IPS DF 4.7 (cell line): ENCODE measurements around the gene MYBBP1A.

Experiments used
- DNase-seq: peaks from one replicate; pipeline ENCODE4 v3.0.0-alpha.2; 2013; ENCODE audit warnings: low spot score; ENCODE audit errors: extremely low read depth

The MYBBP1A gene

DNA sequence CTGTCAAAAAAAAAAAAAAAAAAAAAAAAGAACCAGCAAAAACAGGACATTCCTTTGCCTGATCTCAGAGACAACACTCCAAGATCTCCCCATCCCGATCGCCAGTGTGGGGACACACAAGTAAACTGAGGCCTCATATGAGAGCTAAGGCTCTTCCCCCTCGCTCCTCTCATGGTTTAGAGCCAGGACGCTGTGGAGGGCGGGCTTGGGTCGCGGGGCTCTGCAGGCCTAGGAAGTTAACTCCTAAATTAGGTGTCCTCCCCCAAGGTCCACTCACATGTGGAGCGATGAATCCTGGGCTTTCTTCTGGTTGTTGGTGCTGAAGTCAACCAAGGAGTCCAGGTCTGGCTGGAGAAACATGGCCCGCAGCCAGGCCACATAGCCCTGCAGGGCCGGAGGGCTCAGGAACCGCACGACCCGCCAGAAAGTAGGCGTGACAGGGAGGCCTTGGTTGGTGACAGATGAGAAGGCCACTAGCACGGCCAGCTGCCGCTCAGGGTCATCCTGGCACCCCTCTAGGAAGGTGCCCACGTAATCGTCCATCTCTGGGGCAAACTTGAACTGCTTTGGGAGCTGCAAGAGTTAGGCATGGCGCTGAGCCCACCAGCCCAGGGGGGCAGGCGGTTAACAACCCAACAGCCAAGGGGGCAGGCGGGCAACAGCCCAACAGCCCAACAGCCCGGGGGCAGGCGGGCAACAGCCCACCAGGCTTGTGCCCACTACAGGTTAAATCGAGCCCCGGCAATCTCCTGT is 5.2 kb downstream of the MYBBP1A start:
- DNase-seq: no peak

DNA sequence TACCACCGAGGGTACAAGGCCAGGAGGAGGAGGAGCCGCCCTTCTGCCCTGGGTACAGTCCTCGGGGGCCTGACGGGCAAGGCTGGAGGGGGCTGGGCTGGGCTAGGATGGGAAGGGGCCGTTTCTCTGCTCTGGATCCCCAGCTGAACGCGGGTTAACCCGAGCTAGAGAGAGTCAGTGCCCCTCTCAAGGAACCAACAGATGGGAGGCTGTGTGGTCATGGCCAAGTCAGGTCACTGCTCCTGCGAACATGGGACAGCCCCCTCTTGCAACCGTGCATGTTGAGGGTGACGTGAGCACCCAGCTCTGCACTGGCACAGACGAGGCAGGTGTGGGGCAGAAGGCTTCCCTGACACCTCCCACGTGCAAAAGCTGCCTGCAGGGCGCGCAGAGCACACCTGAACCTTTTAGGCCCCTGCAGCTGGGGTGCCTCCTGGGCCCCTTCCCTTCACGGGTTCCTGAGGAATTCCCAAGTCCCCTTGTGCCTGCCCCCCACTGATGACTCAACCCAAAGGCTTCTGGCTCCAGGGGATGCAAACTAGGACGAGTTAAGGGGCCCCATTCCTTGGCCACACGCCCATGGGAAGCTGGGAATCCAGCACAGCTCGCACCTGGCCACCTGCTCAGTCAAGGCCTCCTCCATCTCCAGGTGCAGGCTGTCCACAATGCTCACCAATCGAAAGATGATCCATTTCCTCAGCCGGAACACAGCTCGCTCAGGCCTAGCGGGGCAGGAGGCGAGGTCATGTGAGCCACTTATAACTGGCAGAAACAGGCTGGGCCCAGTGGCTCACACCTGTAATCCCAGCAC is 6.3 kb downstream of the MYBBP1A start:
- no peak for DNase-seq

DNA sequence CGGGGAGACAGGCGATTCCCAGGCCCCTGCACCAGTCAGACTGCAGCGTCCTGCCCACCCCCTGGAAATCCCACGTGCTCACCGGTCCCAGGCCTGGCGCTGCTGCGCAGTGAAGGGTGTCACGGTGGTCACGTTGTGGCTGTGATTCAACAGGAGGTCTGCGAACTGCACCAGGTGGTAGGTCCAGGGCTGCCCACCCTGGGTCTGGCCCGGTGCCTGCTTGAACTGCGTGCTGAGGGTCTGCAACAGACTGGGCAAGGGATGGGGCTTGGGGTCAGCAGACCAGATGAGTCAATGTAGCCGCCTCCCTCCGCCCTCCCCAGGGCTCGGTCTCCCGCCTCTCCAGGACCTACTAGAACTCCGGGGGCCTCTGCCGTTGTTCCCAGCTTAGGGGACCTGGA is 7.1 kb downstream of the MYBBP1A start:
- DNase-seq: no peak

DNA sequence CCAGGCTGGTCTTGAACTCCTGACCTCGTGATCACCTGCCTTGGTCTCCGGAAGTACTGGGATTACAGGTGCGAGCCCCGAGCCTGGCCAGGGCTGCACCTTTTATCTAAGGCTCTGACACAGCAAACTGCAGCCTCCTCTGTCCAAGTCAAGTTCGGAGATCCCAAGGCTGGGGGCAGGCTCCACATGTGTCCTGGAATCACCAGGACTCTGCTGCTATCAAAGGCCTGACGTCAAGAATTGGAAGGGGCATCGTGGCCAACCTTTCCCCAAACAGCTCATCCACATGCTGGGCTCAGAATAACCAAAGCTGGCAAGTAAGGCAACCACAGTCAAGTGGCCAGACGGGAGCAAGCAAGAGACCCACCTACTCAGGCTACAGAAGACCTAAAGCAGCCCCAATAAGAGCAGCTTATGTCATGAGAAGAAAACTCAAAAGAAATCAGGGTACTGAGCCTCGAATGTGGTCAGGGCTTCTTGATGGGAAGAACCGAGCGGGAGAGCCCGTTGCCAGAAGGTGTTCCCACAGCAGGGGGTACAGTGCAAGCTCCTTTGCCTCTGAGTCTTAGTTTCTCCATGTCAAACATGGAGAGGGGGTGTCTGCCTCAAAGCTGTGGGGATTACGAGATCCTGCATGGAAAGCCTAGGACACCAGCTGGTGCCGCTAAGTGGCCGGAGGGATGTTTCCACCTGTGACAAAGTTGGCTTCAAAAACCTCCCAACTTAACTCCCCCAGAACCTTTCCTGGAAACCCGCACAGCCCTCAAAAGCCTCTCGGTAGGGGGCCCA is 7.9 kb downstream of the MYBBP1A start:
- no peak for DNase-seq

DNA sequence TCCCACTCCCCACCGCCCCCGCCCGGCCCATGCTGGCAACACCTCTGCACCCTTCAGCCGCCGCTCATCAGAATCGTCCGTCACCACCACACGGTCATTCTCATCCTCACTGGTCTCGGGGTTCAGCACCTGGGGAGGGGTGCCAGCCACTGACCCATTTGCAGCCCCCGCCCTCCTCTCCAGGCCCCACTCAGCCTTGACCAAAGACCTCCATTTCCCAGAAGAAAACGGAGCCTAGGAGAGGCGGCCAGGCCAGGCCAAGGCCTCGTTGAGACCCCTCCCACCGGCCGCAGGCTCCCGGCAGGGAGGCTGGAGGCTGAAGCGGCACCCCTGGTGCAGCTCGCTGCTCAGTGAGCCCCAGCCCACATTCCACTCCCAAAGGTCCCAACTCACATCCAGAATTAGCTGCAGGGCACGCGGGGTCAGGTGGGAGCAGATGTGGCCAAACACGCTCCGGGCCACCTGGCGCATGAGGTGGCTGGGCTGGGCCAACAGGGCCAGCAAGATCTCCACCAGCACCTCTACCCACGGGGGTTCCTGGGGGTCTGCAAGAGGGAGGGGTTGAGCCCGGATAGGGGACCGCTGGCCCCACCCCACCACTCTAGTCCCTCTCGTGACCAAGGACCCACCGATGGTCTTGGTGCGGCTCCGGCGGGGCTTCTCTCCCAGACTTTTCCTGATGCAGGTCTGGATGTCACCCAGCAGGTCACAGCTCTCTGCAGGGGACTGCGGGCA is 9.8 kb downstream of the MYBBP1A start:
- DNase-seq: no peak

DNA sequence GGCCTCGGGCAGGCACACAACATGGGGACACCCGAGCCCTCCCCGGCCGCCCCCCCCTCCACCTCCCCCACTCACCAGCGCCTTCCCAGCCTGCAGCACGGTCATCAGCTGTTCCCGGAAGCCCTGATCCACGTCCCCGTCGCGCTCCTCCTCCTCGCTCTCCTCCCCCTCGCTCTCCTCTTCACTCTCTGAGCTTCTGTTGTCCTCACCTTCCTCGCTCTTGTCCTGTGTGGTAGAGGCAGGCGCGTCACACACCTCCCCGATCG is 10.3 kb downstream of the MYBBP1A start:
- DNase-seq: no peak

DNA sequence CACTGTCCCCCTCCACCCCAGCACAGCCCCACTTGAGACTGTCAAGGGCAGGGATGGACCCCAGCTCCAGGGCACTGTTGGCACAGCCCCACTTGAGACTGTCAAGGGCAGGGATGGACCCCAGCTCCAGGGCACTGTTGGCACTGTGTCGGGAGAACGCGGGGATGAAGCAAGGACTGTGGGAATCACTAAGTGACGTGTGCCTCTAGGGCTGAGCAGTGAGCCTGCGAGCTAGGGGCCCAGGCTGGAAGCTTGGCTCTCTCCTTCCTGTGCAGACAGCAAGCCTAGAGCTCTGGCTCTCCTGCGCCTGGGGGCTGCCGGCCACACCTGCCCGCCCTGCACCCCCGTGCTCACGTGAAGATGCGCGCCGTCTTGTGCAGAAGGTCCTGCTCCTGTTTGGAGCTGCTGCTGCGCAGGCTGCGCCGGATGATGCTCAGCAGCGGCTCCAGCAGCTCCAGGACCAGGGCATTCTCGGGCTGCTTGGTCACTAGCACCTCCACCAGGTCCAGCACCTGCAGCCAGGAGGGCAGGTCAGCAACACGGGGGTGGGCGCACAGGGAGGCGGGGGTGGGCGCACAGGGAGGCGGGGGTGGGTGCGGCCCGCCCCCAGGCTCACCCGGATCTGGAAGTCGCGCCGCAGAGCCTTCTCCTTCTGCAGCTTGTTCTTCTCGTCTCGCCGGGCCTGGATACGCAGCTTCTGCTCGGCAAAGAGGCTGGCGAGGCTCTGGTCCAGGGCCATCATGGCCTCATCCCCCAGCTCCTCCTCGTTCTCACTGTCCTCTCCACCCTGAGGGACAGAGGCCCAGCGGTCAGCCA is 10.8 kb downstream of the MYBBP1A start:
- no peak for DNase-seq

DNA sequence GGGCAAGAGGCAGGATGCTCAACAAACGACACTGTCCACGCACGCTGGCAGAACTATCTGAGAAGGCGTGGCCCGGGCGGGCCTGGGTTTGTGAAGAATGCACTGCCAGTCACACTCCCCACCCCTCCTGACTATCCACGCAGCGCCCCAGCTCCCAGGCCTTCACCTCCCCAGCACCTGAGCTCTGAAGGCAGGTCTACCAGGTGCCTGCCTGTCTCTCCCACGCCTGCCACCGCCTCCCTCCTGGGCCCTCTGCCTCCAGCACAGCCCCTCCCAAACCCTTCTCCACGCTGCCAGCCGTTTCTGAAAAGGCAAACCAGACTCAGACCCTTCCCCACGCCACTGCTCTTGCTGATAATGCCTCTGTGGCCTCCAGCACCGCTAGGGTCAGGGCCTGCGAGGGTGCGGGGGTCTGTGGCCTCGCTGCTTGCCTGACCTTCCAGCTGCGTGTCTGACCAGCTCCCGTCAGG is 11.6 kb downstream of the MYBBP1A start:
- no peak for DNase-seq

DNA sequence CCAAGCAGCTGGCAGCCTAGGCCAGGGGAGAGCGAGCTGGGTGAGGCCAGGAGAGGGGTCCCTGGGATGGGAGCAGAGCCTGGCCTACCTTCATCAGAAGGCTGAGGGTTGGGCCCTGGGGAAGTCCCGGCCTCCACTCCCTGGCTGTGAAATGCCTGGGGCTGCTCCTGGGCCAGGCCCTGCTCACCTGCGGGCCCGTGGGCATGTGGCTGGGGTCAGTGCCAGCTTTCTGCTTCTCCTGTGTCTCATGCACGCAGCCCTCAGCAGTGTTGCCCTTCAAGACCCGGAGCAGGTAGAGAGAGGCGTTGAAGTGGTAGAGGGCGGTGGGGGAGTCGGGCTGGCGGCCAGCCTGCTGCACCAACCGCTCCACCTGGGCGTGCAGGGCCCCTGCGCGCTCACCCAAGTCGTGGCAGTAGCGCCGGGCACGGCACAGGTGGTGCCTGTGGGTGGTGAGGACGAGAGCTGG is 12.4 kb downstream of the MYBBP1A start:
- DNase-seq: no peak

DNA sequence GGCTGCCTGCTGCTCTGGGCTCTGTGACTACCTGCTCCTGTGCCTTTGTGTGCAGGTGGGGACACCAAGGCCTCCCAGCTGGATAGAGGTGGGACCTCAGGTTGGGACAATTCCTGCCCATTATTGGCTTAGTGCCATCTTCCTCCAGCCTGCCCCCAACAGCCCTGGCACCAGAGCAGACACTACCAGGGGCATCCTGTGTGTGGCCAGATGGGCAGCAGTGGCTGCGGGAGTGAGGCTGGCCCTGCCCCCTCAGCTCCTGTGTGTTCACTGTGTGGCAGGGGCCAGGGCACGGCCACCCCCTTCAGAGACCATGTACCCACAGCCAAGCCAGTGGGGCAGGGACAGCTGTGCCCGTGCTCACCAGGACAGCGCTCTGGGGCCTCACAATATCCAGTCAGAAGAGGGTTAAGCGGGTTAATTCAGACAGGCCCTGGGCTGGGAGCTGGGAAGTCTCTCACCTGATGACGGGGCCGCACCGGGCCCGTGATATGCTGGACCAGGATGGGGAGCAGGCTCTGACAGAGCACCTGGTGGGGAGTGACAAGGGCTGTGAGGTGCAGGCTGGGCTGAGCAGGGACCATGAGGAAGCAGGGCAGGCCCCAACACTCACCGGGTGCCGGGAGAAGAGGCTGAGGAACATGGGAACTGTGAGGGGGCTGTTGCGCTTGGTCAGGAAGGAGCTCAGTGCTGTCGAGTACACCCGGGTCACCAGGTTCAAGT is 13.0 kb downstream of the MYBBP1A start:
- DNase-seq: no peak

DNA sequence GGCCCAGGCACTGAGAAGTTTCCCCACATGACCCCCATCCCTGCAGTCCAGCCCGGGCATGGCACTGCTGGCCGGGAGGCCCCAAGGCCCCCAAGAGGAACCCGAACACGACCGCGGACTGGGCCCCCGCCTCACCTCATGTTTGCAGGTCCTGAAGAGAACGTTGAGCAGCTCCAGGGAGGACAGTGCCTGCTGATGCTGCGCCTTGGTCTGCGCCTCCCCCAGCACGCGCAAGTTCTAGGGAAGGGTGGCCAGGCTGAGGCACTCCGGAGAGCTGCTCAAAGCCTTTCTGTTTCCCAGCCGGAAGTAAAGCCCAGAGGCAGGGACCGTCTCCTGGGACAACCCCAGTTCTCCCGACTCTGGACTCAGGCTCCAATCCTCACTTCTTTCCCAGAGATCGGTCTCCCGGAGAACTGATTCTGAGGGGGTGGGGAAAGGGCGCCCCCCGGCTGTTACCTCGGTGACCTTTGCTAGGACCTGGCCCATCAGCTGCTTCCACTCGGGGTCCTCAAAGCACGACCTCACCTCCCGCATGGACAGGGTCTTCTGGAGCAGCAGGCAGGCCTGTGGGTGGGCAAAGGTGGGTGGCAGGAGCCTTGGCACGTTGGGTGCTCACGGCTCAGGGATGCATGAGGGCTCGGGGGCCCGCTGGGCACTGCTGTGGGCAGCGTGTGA is 13.7 kb downstream of the MYBBP1A start:
- DNase-seq: no peak

DNA sequence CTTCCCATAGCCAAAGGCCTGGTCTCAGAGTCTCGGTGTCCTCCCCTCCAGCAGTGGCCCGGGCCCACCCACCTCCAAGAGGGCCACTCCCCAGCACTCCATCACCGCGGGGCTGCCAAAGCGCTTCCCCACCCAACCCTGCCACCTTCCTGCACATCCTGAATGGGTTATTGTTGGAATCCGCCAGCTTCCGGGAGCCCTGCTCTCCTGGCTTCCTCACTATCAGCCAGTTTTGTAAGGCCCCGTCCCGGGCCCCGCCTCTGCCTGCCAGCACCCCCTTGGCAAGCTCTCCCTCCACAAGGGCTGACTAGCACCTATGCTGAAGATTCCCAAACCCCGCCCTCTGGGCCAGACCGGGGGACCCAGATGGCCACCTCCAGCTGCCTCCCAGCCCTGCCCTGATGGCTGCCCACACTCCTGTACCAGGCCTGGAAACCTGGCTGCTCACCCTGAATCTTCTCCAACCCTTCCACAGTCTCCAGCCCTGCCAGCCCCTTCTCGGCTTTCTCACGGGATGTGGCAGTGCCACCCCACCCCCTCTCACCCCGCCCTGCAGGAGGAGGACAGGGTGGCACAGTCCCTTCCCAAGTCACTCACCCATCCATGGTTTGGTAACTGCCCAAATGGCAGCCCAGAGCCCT is 14.4 kb downstream of the MYBBP1A start:
- no peak for DNase-seq

DNA sequence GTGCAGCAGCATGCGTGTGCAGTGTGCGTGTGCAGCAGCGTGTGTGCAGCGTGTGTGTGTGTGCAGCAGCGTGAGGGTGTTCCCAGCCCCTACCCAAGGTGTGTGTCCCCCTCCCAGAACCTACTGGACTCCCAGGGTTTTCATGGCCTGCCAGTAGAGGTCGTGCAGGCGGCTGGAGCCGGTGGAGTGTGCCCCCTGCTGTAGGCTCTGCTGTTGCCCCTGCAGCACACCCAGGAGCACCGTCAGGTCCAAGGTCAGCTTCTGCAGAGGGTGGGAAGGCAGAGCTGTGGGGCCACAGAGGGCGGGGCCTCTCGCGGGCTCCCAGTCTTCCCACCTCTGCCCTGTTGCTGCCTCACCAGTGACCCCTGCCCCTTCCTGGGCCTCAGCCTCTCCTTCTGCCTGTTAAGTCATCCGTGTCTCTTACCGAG is 14.9 kb downstream of the MYBBP1A start:
- DNase-seq: no peak

DNA sequence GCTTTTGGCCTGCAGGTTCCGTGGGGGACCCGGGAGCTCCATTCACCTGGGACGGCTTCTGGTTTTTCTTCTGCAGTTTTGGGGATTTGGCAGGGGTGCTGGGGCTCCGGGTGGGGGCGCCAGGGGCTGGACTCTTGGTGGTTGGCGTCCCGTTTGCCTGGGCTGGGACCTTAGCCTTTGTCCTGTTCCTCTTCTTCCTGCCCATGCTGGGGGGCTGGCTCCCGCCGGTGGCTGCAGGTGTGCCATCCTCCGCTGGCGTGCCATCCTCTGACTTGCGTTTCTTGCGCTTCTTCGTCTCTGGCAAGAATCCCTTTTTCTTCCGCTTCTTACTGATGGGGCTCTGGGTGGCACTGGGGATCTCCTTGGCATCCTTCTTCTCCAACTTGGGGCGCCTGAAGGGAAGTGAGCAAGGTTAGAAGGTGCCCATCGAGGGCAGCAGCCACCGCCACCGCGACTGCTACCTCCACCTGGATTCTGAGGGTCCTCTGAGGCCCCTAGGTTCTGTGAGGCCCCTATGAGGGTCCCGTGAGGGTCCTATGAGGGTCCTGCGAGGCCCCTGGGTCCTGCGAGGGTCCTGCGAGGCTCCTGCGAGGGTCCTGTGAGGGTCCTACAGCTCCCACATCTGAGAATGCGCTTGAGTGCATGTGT is 15.5 kb downstream of the MYBBP1A start:
- no peak for DNase-seq

DNA sequence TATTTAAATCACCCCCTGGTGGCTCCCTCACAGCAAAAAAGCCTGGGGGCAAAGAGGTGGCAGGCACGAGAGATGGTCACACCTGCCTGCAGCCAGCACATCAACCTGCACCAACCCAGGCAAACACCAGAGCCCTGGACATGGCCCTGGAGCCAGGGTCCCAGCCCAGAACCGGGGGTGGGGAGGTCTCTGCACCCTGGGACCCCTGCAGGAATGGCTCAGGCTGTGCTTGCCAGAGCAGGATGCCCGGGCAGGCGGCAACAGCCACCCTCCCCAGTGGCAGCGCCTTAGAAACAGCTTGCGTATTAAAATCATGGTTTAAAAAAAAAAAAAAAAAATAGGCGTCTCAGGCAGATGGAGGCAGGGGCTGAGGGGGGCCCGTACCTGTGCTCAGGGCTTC is 16.2 kb downstream of the MYBBP1A start:
- no peak for DNase-seq

DNA sequence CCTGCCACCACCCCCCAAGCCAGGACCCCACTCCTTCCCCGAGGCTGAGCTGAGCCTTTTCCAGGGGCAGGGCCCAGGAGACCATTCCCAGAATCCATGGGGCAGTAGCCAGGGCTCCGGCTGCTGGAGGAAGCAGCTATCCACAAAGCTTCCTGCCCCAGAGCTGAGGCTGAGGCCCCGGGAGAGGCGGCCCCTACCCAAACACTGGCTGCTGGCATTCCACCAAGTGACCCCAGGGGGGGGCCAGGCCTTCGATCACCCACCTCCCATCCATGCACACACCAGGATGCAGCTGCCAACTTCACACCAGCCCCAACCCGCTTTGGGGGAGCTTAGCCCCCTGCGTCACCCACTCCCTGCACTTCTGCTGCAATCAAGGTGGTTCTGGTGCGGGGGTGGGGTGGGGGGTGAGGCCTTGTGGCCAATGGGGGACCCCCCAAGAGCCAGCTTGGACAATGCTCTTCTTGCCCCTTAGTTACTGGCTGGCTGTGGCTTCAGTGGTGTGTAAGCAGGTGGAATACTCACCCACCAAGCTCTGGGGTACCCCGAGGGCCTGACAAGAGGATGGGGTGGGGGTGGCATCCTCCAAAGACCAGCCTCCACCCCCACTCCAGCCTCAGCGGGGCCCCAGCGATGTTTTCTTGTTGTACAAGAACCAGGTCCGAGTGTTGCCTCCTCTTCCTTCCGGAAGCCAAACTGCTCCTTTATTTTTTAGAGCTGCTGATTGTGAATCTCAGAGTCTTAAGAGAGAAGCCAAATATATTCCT is 16.8 kb downstream of the MYBBP1A start:
- no peak for DNase-seq

DNA sequence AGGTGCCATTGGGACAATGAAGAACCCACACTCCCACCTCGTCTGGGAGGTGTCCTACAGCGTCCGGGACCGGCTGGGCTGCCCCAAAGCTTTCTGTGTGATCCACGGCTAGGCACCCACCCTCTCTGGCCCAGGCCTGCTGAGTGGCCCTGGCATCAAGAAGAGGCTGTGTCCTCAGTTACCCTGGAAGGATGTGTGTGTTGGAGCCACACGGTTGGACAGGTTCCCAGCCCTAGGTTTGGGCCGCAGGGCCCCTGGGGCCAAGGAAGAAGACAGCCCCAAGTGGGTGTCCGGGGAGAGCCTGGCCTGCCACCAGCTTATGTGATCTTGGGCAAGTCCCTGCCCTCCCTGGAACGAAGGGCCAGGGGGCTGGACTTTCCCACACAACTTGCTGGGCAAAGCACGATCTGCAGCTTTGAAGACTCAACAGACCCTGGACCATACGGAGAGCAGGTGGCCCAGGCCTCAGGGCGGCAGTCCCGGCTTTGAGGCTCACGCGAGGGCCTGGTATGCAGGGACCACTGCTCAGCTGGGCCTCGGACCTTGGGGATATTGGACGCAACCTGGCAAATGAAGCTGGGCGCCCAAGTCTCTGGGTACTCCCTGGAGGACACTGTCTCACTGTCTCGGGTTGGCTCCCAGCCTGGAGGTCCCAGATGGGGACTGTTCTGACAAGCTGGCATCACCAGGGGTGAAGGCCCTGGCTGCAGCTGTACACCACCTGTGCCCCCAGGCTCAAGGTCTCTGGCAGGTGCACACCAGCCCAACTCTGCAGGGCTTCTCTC is 17.5 kb downstream of the MYBBP1A start:
- no peak for DNase-seq
